GM12878 (cell line): ENCODE measurements around the gene DYNLT5. TPM values are rescaled to one million over a fixed set of nuclear protein-coding genes. Genes with fewer than 3 reads are reported as not detected.

Source experiments
- ATAC-seq: fragments of 200-7000 bp; cut with Tn5 transposase; 3 replicates; pipeline ENCODE4 v1.9.1; 2020; ENCODE audit warnings: mild to moderate bottlenecking, moderate library complexity
- BruUV-seq: library from RNA; stranded (reverse); fragments of 400-500 nt; replicated peaks from 2 replicates; lab custom pipeline; 2021; lab: Mats Ljungman, UMichigan
- CTCF ChIA-PET: fragments of 300-600 bp; sonication (Branson Sonifier 250); formaldehyde crosslinking; extraction: SDS; loops from one replicate; lab custom pipeline; 2021; ENCODE audit warnings: inconsistent platforms; lab: Yijun Ruan, JAX
- POLR2A ChIA-PET: fragments of 350-600 bp; formaldehyde crosslinking; extraction: SDS; loops from one replicate; lab custom pipeline; 2021; ENCODE audit warnings: inconsistent platforms; lab: Charles Lee
- RAD21 ChIA-PET: fragments of 300-600 bp; sonication (Branson Sonifier 250); formaldehyde crosslinking; loops from one replicate; lab custom pipeline; 2023; ENCODE audit warnings: antibody characterized with exemption; ENCODE audit not compliant: unreplicated experiment; lab: Charles Lee
- SMC1A ChIA-PET: fragments of 300-600 bp; sonication (Branson Sonifier 250); formaldehyde crosslinking; loops from one replicate; lab custom pipeline; 2023; ENCODE audit not compliant: unreplicated experiment, uncharacterized antibody; lab: Charles Lee
- DNase-seq: peaks from one replicate; pipeline ENCODE4 v3.0.0-alpha.2; 2011; ENCODE audit warnings: low read depth, low spot score
- FAIRE-seq: peaks from 3 replicates; lab custom pipeline; 2011; peaks lifted over from hg19 to GRCh38; lab: Jason Lieb, UNC
- H2AFZ ChIP-seq: 2 replicates; pipeline ENCODE4 v1.6.0; 2011; ENCODE audit warnings: low read depth, low read length, control low read depth; ENCODE audit not compliant: control insufficient read depth
- H3K27ac ChIP-seq: 2 replicates; pipeline ENCODE4 v1.5.1; 2011; ENCODE audit warnings: control low read depth; ENCODE audit not compliant: control insufficient read depth, insufficient read depth
- H3K27me3 ChIP-seq, 2 experiments: replicated peaks in 1 of 2; 2 replicates each; pipeline versions ENCODE4 v1.6.0 to v1.6.1; 2011; ENCODE audit warnings: low read length in 1 of 2; ENCODE audit not compliant: control insufficient read depth in 2 of 2, insufficient read depth in 2 of 2
- H3K36me3 ChIP-seq, 2 experiments: 2 replicates each; pipeline ENCODE4 v1.5.1; 2011; ENCODE audit warnings: low read length in 1 of 2; ENCODE audit not compliant: control insufficient read depth in 2 of 2, insufficient read depth in 2 of 2
- H3K4me1 ChIP-seq: 2 replicates; pipeline ENCODE4 v1.6.1; 2011; ENCODE audit warnings: mild to moderate bottlenecking, low read length, moderate library complexity, mixed read lengths; ENCODE audit not compliant: control insufficient read depth, insufficient read depth
- H3K4me2 ChIP-seq: 2 replicates; pipeline ENCODE4 v1.6.0; 2011; ENCODE audit warnings: control low read depth; ENCODE audit not compliant: control insufficient read depth, insufficient read depth
- H3K4me3 ChIP-seq: fragments of 200-600 bp; sonication (generic); 2 replicates; pipeline ENCODE4 v1.5.1; 2016
- H3K79me2 ChIP-seq: 2 replicates; pipeline ENCODE4 v1.6.0; 2011; ENCODE audit warnings: low read length; ENCODE audit not compliant: control insufficient read depth, insufficient read depth
- H3K9ac ChIP-seq: 2 replicates; pipeline ENCODE4 v1.8.0; 2011; ENCODE audit warnings: low read length, control low read depth, mixed read lengths; ENCODE audit not compliant: control insufficient read depth, insufficient read depth
- H3K9me3 ChIP-seq: replicated peaks from 3 replicates; pipeline ENCODE4 v1.5.1; 2011; ENCODE audit warnings: mild to moderate bottlenecking, low read length; ENCODE audit not compliant: control insufficient read depth, insufficient read depth
- H4K20me1 ChIP-seq: 2 replicates; pipeline ENCODE4 v1.6.0; 2011; ENCODE audit not compliant: control insufficient read depth, insufficient read depth
- CBFB ChIP-seq: IDR thresholded peaks from 2 replicates; pipeline ENCODE4 v1.6.1; 2016; ENCODE audit warnings: antibody characterized with exemption, low read depth
- EGR1 ChIP-seq, 2 experiments: IDR thresholded peaks; 1 replicate in 1 of 2; 2 replicates in 1 of 2; pipeline ENCODE4 v1.6.1; 2011 to 2012; ENCODE audit warnings: low read depth in 2 of 2, low read length in 2 of 2, borderline replicate concordance in 1 of 2, mild to moderate bottlenecking in 1 of 2, moderate library complexity in 1 of 2
- FOXK2 ChIP-seq: fragments of 450-650 bp; IDR thresholded peaks from 2 replicates; pipeline ENCODE4 v1.6.1; 2017; ENCODE audit warnings: mild to moderate bottlenecking, moderate library complexity
- GABPA ChIP-seq: IDR thresholded peaks from 2 replicates; pipeline ENCODE4 v1.6.1; 2014; ENCODE audit warnings: antibody characterized with exemption, low read depth, mild to moderate bottlenecking, inconsistent platforms
- LARP7 ChIP-seq: fragments of 450-650 bp; IDR thresholded peaks from 2 replicates; pipeline ENCODE4 v1.6.1; 2017; ENCODE audit warnings: mild to moderate bottlenecking
- MYB ChIP-seq: fragments of 150-350 bp; IDR thresholded peaks from 2 replicates; pipeline ENCODE4 v1.6.1; 2014; ENCODE audit warnings: mild to moderate bottlenecking, low read depth, low read length, borderline replicate concordance
- NFIC ChIP-seq: IDR thresholded peaks from 2 replicates; pipeline ENCODE4 v1.6.1; 2012; ENCODE audit warnings: low read depth, mild to moderate bottlenecking, inconsistent platforms, low read length, moderate library complexity
- POLR2A ChIP-seq: IDR thresholded peaks from 2 replicates; pipeline ENCODE4 v1.6.1; 2011; ENCODE audit warnings: low read depth, mild to moderate bottlenecking, low read length
- RUNX3 ChIP-seq: IDR thresholded peaks from 2 replicates; pipeline ENCODE4 v1.6.1; 2012; ENCODE audit warnings: low read length, inconsistent platforms
- TCF12 ChIP-seq: IDR thresholded peaks from 2 replicates; pipeline ENCODE4 v1.6.1; 2011; ENCODE audit warnings: low read depth, mild to moderate bottlenecking, low read length
- ZNF217 ChIP-seq: fragments of 450-650 bp; IDR thresholded peaks from 2 replicates; pipeline ENCODE4 v1.6.1; 2017; ENCODE audit warnings: antibody characterized with exemption, mild to moderate bottlenecking
- WGBS: methylation state at CpG from one replicate; pipeline ENCODE4 v1.1.6; 2016; ENCODE audit warnings: low lambda C conversion rate; ENCODE audit not compliant: insufficient replicate concordance, insufficient coverage; ENCODE audit errors: missing lambda C conversion rate; 5-methylcytosine and 5-hydroxymethylcytosine counted together
- in situ Hi-C: fragments of 300-500 bp; cut with MboI; formaldehyde crosslinking; loops from 9 replicates; pipeline ENCODE4 v1.14.3; 2018; ENCODE audit warnings: mixed read lengths
- intact Hi-C: fragments of 100-400 bp; cut with micrococcal nuclease; formaldehyde crosslinking; loops from one replicate; pipeline ENCODE4 v1.14.2; 2022; ENCODE audit not compliant: unreplicated experiment
- polyA plus RNA-seq, 11 experiments: library from polyadenylated mRNA; depleted of rRNA in 4 of 11; unstranded in 6 of 11; stranded (reverse) in 5 of 11; fragments of >200 nt; fragmentation: Nextera tagmentation in 4 of 11; fragmentation: Illumina TruSeq in 1 of 11; extraction: Ambion mirVana in 4 of 11; extraction: Trizol in 1 of 11; gene quantifications; 1 replicate in 1 of 11; 2 replicates in 10 of 11; pipeline versions ENCODE4 v1.2.1 to v1.2.3, GENCODE V29; 2011 to 2016; ENCODE audit warnings: inconsistent platforms in 2 of 11, missing spikeins in 2 of 11, low read depth in 1 of 11
- total RNA-seq, 4 experiments: library from RNA; depleted of rRNA in 3 of 4; stranded (reverse); fragments of >200 nt in 3 of 4; fragmentation: Illumina TruSeq in 1 of 4; extraction: Trizol in 1 of 4; gene quantifications; 2 replicates each; pipeline versions ENCODE4 v1.2.1 to v1.2.3, GENCODE V29; 2013 to 2021

The DYNLT5 gene
- total and polyA plus RNA-seq, 10 of the 15 experiments (the other 5 are each of a cell fraction or from before 2014, with no cell fraction given): not detected

DNA sequence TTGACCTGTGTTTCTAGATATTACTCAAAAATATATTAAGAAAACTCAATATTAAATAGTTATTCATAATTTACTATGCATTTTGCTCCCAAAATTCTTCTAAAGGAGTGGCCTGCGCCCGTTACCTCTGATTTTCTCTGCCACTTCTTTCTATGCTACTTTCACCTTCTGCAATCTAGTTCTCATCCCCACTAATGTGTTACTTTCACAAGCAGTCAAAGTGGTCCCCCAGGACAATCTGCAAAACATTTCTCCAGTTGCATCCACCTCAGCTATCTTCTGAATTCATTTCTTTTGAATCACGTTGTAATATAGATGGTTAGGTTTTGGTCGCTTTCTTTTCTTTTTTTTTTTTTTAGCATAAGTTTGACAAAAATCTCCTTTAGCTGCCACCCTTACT lies 35.4 kb downstream of the DYNLT5 start:
- ATAC-seq: no peak; the same call in 2 of the 3 replicates
- H3K9ac ChIP-seq: no peak overlapping the region
- H3K36me3 ChIP-seq: no peaks in the 10 kb centered on the region
- peak overlapping the region; percentile 42; the same call in 1 of the 2 replicates for H3K4me2 ChIP-seq
- intact Hi-C loops: no loop called here
- no peak for FAIRE-seq
- CTCF ChIA-PET: interaction anchor here (0.5 to 1.1 kb wide), 2 partner anchors 10 to 749 kb away, joined by 3 to 4 read pairs; no protein-coding TSS in a partner anchor
- no peaks in the 10 kb centered on the region for H3K79me2 ChIP-seq
- H3K4me3 ChIP-seq: no peak overlapping the region
- no peak for TF ChIP-seq LARP7
- TF ChIP-seq, all 136 proteins: peak for 0
- no peak overlapping the region for H3K27ac ChIP-seq
- H2AFZ ChIP-seq: no peak overlapping the region
- H3K27me3 ChIP-seq: no peaks in the 10 kb centered on the region
- ChIA-PET SMC1A (no interaction called here), RAD21 (no interaction called here), POLR2A (interaction anchor here (1.3 kb wide), 1 partner anchor 8 kb away, joined by 5 read pairs; no protein-coding TSS in a partner anchor)
- WGBS: 0% methylated on average over 4 of the region's 4 CpGs
- H4K20me1 ChIP-seq: no peaks in the 10 kb centered on the region
- no peaks in the 10 kb centered on the region for H3K9me3 ChIP-seq
- DNase-seq: no peak
- BruUV-seq: no TSS peak
- no peaks in the 10 kb centered on the region for H3K4me1 ChIP-seq
- in situ Hi-C loops: no loop called here

- Histone ChIP-seq H3K4me2 (peak overlapping the region; percentile 42; the same call in 1 of the 2 replicates), H3K36me3 (no peaks in the 10 kb centered on the region), H3K4me3 (no peak overlapping the region), H2AFZ (no peak overlapping the region), H3K4me1 (no peaks in the 10 kb centered on the region), H3K79me2 (no peaks in the 10 kb centered on the region), H3K9ac (no peak overlapping the region), H4K20me1 (no peaks in the 10 kb centered on the region)
- peak; percentile 79 for ATAC-seq
- ChIA-PET SMC1A (no interaction called here), CTCF (interaction anchor here (0.9 kb wide), 1 partner anchor 423 kb away, joined by 3 read pairs; no protein-coding TSS in a partner anchor), RAD21 (interaction anchor here (0.9 kb wide), 1 partner anchor 23 kb away, joined by 3 read pairs; no protein-coding TSS in a partner anchor)
- no peak for FAIRE-seq
- in situ Hi-C loops: no loop called here
- no TSS peak for BruUV-seq
- TF ChIP-seq EGR1 (IDR thresholded peaks at IDR 0.05; ENCODE audit: borderline replicate concordance in 1 of 2, low read depth in 2 of 2, low read length in 2 of 2) (peak in 1 of 2 experiments; percentile 65; a peak in 1 of 3 replicates), CBFB (peak; percentile 55), NFIC (0 out of 2 replicates have a peak, but pooled peaks have one; percentile 23), MYB (no peak), RUNX3 (peak; percentile 91), GABPA (no peak), POLR2A (no peak), FOXK2 (no peak), TCF12 (no peak), ZNF217 (no peak)
- TF ChIP-seq, all 136 proteins: peak for 4
- no peak for DNase-seq
- no peaks in the 10 kb centered on the region for H3K27me3 ChIP-seq
- POLR2A ChIA-PET: interaction anchor here (1.3 kb wide), 1 partner anchor 9 kb away, joined by 5 read pairs; no protein-coding TSS in a partner anchor
- H3K27ac ChIP-seq: no peak overlapping the region
- WGBS: under 1% methylated on average over 6 of the region's 6 CpGs
- intact Hi-C loops: no loop called here
- H3K9me3 ChIP-seq: no peaks in the 10 kb centered on the region
These were observed 36.1 kb downstream of the DYNLT5 start for GRCh38 chr1:66788231-66788939.
